Nephron (organoid): Measurements from ENCODE around the gene ALG9.

Source experiments
- H3K27ac Mint-ChIP-seq, 3 experiments: 2 replicates each; pipeline ENCODE4 v1.8.0; 2020; ENCODE audit warnings: mixed read lengths in 3 of 3, mild to moderate bottlenecking in 2 of 3, moderate library complexity in 1 of 3
- H3K27me3 Mint-ChIP-seq: 2 replicates; pipeline ENCODE4 v1.8.0; 2021; ENCODE audit warnings: low read depth, mild to moderate bottlenecking, moderate library complexity, mixed read lengths
- H3K36me3 Mint-ChIP-seq: 2 replicates; pipeline ENCODE4 v1.8.0; 2020; ENCODE audit warnings: low read depth, mixed read lengths
- H3K4me1 Mint-ChIP-seq: 2 replicates; pipeline ENCODE4 v1.8.0; 2020; ENCODE audit warnings: mixed read lengths
- H3K4me3 Mint-ChIP-seq, 3 experiments: 2 replicates each; pipeline ENCODE4 v1.8.0; 2020; ENCODE audit warnings: mild to moderate bottlenecking in 3 of 3, mixed read lengths in 3 of 3, moderate library complexity in 2 of 3
- H3K9me3 Mint-ChIP-seq: 2 replicates; pipeline ENCODE4 v1.8.0; 2020; ENCODE audit warnings: mixed read lengths
- TF ChIP-seq, protein P1 (sequence below), 3 experiments: fragments of 200-600 bp; sonication (generic); IDR thresholded peaks; one replicate each; pipeline ENCODE4 v1.5.0; 2021; ENCODE audit warnings: antibody characterized with exemption in 3 of 3; ENCODE audit not compliant: unreplicated experiment in 3 of 3

The ALG9 gene

DNA sequence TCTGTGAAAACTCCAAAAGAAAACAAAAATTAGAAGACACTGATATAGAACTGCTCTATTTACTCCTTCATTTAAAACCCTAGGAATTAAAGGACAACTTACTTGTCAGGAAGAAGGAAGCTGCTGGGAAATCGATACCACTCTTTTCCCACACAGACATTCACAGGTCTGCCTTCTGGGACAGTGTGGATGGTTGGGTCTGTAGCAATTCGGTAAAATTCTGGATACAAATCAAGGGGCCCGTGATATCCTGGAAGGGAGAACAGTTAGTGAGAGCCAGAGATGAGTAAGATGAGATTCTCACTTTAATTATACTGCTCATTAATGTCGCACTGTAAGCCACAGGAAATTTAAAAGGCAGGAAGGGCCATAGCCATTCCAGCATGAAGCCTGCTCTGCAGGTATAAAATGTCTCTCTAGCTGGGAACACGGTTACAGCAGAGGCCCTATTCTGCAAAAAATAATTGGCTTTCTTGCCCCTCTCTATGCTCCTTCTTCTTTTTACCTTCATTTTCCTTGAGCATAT is 34.0 kb downstream of the ALG9 start:
- no peak overlapping the region for H3K4me3 Mint-ChIP-seq

DNA sequence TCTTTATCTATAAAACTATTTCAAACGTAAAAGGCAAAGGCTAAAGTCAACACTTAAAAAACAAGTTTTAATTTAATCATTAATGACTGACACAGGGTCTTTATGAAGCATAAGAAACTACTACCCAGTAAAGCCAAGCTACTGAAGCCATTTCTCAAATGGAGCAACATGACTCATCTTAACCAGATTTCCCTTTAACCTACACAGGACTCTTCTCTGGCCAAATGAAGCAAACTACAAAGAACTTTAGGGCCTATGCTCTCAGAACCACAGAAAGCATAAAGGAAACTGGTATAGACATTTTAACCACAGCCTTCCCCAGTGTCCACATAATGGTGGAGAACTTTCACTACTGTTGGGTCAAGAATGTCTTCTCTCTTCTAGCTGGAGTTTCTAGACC is 34.7 kb downstream of the ALG9 start:
- no peak overlapping the region for H3K27ac Mint-ChIP-seq
- H3K4me3 Mint-ChIP-seq: no peak overlapping the region
- TF ChIP-seq, protein P1, sequence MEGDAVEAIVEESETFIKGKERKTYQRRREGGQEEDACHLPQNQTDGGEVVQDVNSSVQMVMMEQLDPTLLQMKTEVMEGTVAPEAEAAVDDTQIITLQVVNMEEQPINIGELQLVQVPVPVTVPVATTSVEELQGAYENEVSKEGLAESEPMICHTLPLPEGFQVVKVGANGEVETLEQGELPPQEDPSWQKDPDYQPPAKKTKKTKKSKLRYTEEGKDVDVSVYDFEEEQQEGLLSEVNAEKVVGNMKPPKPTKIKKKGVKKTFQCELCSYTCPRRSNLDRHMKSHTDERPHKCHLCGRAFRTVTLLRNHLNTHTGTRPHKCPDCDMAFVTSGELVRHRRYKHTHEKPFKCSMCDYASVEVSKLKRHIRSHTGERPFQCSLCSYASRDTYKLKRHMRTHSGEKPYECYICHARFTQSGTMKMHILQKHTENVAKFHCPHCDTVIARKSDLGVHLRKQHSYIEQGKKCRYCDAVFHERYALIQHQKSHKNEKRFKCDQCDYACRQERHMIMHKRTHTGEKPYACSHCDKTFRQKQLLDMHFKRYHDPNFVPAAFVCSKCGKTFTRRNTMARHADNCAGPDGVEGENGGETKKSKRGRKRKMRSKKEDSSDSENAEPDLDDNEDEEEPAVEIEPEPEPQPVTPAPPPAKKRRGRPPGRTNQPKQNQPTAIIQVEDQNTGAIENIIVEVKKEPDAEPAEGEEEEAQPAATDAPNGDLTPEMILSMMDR (IDR thresholded peaks at IDR 0.05; ENCODE audit: unreplicated experiment in 3 of 3): no peak
- H3K36me3 Mint-ChIP-seq: peaks cover 30% of the 10 kb centered on the region
- H3K27me3 Mint-ChIP-seq: no peaks in the 10 kb centered on the region
- peaks cover 7% of the 10 kb centered on the region for H3K4me1 Mint-ChIP-seq
- H3K9me3 Mint-ChIP-seq: no peaks in the 10 kb centered on the region

More for the DNA sequence above, 34.0 kb downstream of the ALG9 start:
- Mint-ChIP-seq H3K27me3 (no peaks in the 10 kb centered on the region), H3K27ac (no peak overlapping the region), H3K4me1 (peaks cover 7% of the 10 kb centered on the region), H3K9me3 (no peaks in the 10 kb centered on the region), H3K36me3 (peaks cover 30% of the 10 kb centered on the region)
- TF ChIP-seq, protein P1 (IDR thresholded peaks at IDR 0.05; ENCODE audit: unreplicated experiment in 3 of 3): no peak

DNA sequence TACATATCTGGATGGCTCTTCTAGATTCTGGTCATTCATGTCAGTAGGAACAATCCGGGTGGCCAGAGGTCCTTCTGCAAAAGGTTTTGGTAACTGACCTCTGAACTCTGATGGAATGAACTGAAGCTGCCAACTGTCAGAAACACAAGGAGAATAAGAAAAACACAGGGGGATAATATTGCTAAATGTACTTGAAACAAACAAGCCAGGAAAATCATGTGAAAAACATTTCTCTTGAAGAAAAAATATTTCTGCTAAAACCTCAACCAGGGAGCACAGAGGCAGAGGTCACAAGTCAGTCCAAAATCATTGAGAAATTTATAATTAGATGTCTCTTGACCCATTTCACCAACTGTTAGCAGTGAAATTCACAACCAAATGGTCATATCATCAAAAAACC is 35.2 kb downstream of the ALG9 start:
- TF ChIP-seq, protein P1 (IDR thresholded peaks at IDR 0.05; ENCODE audit: unreplicated experiment in 3 of 3): no peak
- H3K4me1 Mint-ChIP-seq: peaks cover 2% of the 10 kb centered on the region
- no peak overlapping the region for H3K27ac Mint-ChIP-seq
- peaks cover 31% of the 10 kb centered on the region for H3K36me3 Mint-ChIP-seq
- no peak overlapping the region for H3K4me3 Mint-ChIP-seq
- no peaks in the 10 kb centered on the region for H3K27me3 Mint-ChIP-seq
- H3K9me3 Mint-ChIP-seq: no peaks in the 10 kb centered on the region

DNA sequence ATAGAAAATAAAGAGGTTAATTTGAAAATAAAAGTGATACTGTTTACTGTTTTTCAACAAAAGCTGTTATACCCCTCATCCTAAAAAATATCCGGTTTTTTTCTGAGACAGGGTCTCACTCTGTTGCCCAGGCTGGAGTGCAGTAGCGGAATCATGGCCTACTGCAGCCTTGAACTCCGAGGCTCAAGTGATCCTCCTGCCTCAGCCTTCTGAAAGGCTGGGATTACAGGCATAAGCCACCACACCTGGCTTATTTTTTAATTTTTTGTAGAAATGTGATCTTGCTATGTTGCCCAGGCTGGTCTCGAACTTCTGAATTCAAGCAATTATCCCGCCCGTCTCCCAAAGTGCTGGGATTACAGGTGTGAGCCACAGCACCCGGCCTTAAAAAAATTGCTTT is 35.7 kb downstream of the ALG9 start:
- Mint-ChIP-seq H3K27me3 (no peaks in the 10 kb centered on the region), H3K9me3 (no peaks in the 10 kb centered on the region), H3K36me3 (peaks cover 32% of the 10 kb centered on the region), H3K4me3 (no peak overlapping the region), H3K4me1 (no peaks in the 10 kb centered on the region), H3K27ac (no peak overlapping the region)
- TF ChIP-seq, protein P1 (IDR thresholded peaks at IDR 0.05; ENCODE audit: unreplicated experiment in 3 of 3): no peak

DNA sequence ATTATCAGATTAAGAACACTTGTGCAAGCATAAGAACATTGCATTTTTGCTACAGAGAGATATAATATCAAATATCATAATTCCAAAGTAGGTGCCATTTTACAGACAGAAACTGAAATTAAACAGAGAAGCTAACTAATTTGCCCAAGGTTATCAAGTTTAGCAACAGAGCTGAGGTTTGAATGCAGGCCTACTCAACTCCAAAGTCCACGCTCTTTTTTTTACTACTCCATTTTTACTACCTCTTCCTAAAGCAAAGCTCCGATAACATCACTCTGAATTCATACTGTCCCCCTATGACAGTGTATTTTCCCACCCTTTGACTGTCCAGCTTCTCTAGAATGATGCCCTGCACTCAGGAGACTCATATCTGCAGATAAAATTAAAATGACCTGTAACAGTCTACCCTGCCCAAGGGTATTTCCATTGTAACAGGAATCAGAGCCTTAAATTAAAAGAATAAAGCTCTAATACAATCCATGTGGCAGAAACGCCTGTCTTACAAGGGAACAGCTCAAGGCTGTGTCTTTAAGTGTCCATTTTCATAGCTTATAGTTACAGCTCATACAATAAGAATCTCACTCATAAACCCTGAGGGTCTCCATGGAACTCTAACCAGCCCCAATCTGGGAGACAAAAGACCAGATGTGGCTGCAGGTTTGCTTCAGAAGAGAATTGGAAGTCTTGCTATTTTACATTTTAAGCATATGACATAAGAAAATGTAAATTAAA is 36.8 kb downstream of the ALG9 start:
- Mint-ChIP-seq H3K27ac (peak overlapping the region in 1 of 3 experiments; percentile 14), H3K36me3 (peaks cover 35% of the 10 kb centered on the region), H3K9me3 (no peaks in the 10 kb centered on the region)

More for the DNA sequence above, 36.8 kb downstream of the ALG9 start:
- Mint-ChIP-seq H3K27me3 (no peaks in the 10 kb centered on the region), H3K4me1 (no peaks in the 10 kb centered on the region), H3K4me3 (no peak overlapping the region)
- TF ChIP-seq, protein P1 (IDR thresholded peaks at IDR 0.05; ENCODE audit: unreplicated experiment in 3 of 3): no peak
